HG02759 (cell line): ENCODE measurements around the gene ACTG1.
A peak's percentile ranks its signal among the peaks of the same experiment; 100 is the strongest.

Experiments
- ATAC-seq: cut with Tn5 transposase; IDR thresholded peaks from one replicate; pipeline ENCODE4 v1.9.1; 2021; ENCODE audit warnings: mild to moderate bottlenecking, moderate library complexity; ENCODE audit not compliant: unreplicated experiment

Gene ACTG1

DNA sequence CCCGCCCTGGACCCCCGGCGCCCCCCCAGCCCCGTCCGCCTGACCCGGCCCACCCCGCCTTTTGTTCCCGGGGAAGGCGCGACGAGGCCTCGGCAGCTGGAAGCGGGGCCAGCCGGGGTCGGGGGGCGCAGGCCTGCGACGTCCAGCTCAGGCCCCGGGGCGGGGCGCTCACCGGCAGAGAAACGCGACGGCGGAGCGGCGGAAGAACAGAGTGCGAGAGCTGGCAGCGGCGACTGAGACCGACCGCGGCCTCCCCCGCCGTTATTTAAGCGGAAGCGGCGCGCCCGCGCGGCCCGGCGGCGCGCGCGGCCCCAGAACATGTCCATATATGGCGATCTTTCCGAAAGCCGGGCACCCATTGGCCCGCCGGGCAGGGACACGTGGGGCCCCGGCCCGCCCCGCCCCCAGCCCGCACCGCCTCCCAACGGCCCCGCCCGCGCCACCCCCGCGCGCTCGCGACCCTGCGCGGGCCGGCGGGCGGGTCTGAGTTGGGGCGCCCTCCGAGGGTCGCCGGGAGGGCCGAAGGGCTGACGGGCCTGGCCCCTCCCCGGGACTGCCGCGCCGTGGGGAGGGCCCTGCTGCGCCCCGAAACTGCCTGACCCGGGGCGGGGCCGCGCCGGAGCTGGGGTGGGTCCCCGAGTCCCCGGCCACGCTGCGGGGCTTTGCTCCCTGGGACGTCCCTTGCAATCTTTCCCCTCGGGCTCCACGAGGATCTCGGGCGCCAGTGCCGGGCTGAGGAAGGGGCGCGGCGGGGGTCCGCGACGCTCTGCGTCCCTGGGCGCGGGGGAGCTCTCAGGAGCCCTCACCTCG, at the start of gene ACTG1:
ACTG1 (minus strand) TSS at position 238 of the 810 bp plus-strand sequence. CDS start 445 bp downstream, outside the sequence.
- peak; percentile 46 for ATAC-seq

GRCh38 chr17:81561494-81561885, 48.9 kb upstream of the ACTG1 start:
- no peak for ATAC-seq

DNA sequence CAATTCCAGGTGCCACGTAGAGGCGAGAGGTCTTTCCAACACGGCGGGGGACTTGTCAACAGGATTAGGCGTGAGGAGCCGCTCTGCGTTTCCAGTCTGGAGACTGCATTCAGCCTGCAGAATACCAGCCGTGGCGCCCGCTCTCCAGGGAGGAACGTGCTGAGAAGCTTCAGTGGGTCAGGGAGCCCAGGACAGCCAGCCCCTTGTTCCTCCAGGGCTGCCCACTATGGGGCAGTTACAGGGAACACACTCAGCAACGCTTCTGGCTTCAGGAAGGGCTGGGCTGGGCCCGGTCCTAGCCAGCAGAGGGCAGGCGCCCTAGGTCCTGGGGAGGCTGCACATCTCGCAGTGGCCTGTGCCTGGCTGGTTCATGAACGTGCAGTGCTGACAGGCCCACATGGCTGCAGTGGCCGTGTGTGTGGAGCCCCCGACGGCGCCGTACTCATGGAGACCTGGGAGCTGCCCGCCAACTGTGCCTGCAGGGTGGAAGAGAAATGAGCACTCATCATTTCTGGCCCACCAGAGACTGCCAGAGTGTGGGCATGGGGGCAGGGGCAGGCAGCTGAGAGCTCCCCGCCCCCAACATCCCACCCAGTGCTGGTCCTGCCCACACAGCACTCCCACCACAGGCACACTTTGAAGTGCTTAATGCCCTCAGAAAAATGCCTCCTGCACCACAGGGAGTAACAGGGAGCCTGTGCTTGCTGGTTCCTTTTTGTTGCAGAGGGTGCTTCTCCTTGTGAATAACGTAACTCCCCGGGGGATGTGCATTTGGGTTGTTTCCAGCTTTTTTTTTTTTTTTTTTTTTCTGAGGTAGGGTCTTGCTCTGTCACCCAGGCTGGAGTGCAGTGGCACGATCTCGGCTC, 46.6 kb upstream of the ACTG1 start:
- no peak for ATAC-seq

DNA sequence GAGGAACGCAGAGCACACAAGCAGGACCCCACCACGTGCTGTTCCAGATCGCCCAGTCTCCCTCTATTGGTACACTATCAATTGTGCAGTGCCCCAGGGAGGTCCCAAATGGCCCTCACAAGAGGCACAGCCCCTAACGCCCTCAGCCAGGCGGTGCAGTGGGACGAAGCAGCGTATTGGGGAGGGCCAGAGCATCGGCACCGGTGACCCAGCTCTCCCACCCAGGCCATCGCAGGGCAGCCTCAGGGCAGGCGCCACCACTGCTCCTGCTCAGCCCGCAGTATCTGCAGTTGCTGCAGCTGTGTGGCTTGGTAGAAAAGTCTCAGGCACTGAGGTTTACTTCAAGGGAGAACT, 45.5 kb upstream of the ACTG1 start:
- no peak for ATAC-seq

GRCh38 chr17:81557276-81558114, 44.9 kb upstream of the ACTG1 start:
- no peak for ATAC-seq

- ATAC-seq = no peak
These were observed 44.3 kb upstream of the ACTG1 start for GRCh38 chr17:81556863-81557262.

GRCh38 chr17:81556175-81556691, 43.6 kb upstream of the ACTG1 start:
- no peak for ATAC-seq

DNA sequence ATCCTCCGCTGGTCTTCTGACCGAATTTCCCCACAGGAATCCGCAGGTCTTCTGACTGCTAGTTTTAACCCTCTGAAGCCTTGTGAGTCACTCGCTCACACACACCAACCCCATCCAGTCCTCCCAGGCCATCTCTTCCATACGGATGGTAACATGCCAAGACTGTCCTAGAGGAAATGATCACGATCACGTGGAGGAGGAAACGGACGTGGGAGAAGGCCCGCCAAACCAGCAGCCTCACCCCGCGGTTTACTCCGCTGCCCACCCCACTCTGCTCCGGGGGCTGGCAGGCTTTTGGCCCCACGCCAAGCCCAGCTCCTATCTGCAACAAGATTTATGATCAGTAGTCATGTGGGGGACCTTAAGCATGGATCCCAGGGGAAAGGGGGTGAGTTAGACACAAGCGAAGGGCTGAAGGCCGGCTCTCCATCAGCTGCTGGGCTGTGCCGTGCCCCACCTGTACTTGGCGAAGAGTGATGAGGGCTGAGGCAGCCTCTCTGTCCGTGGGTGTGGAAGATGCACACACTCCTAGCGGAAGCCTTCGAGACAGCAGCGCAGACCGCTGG, 41.1 kb upstream of the ACTG1 start:
- no peak for ATAC-seq

DNA sequence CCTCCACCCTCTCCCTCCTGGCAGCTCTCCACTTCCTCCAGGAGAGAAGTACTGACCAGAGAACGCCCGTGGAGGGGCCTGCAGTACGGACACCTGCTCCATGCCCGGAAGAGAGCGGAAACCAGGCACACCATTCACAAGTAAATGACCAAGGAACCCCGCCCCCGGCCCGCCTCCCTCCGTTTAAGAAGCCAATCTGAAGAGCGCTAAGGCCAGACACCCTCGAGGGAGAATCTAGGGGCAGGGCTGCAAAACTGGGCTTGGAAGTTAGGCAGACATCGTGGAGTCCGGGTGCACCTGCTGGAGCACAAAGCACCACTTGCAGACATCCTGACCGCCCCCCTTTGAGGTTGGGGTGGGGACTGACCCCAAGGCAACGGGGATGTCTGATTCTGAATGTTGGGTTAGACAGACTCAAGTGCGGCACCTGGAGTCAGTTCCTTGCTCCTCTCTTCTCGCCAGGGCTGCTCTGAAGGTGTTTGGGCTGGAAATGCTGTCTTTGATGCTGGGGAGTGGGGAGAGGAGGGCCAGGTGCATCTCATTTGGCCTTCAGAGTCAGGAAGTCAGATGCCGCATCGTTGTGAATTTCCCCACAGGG, 40.5 kb upstream of the ACTG1 start:
- peak; percentile 40 for ATAC-seq

DNA sequence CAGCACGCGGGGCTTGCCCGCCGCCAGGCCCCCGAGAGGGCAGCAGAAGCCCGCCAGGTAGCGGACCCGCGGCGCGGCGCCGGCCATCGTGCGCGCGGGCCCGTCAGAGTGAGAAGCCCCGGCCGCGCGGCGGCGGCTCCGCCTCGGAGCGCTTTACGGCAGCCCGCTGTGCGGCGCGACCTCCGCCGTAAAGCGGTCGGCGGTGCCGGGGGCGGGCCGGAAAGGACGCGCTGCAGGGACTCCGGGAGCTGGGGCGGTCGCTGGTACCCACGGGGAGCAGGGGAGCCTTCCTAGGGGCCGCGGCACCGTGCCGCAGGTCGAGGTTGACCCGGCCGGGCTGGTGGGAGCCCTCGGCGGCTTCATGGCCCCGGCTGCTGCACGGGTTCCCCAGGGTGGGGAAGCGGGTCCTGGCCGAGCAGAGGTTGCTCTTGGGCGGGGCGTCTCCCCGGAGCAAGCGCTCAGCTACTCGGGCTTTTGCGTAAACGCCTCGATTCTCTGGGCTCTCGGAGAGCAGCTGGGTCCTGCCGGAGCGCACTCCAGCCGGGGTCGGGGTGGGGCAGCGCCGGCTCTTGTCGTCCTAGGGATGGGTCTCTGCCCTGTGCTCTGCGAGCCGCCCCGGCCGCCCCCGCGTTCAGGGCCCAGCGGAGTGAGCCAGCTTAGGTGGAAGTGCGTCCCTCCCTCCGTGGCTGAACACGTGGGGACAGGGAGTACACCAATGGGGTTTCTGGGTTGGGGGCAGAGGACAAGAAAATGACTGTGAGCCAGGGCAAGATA, 39.8 kb upstream of the ACTG1 start, which contains the start of gene FAAP100:
FAAP100 (minus strand) TSS at position 110 of the 774 bp plus-strand sequence; CDS start at position 87, 23 bp downstream.
- ATAC-seq = peak; percentile 48

DNA sequence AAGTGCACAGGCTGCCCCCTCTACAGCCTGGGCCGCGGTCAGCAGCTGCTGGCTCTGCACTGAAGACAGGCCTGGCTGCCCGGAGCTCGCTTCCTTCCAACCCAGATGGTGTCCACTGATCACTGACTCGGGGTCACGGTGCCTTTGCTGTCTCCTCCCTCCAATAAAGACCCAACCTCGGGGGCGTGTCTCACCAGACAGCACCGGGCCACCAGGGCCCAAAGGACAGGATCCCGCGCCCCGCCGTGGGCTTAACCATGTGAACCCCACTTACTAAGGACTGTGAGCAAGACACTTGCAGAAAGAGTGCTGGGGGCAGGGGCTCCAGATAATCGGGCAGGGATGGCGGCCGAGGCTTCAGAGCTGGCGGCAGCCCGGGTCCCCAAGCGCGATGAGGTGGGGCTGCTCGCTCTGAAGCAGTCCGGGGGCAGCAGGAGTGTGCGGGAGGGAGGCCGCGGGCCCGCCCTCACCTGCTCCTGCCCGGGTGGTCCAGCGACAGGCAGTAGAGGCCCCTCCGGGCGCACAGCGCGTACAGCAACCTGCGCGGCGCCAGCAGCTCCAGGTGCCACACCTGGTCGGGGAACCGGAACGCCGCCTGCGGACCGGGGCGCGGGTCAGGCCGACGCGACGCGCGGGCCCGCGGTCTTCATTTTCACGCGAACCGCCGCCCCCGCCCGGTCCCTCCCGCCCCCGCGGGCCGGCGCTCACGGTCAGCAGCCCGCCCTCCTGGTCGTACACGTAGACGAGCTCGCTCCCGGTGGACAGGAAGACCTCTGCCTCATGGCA, 39.1 kb upstream of the ACTG1 start:
- ATAC-seq = peak; percentile 20

DNA sequence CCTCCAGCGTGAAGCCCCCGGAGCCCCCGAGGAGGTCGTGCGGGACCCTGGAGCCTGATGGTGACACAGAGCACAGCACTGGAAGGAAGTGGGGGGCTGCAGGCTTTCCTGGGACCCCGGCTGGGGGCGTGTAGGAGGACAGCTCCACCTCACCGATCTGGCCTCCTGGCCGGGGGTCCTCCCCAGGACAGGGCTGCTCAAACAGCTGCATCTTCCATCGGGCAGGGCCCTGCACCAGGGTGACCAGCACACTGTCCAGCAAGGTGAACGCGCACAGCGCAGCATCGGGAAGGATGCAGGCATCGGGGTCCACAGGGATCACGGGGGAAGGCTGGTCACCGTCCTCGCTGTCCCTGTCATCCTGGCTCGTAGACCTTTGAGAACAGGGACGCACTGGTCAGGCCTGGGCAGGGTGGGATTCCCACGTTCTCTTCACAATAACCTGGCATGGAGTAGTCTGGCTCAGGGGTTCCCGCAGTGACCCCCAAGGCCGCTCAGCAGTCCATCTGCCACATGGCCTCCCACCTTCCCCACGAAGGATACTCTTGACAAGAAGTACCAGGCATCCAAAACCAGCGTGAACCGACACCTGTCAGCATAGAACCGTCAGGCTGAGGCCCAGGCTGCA, 38.3 kb upstream of the ACTG1 start:
- ATAC-seq = no peak

GRCh38 chr17:81550285-81550684, 37.7 kb upstream of the ACTG1 start:
- ATAC-seq = no peak

DNA sequence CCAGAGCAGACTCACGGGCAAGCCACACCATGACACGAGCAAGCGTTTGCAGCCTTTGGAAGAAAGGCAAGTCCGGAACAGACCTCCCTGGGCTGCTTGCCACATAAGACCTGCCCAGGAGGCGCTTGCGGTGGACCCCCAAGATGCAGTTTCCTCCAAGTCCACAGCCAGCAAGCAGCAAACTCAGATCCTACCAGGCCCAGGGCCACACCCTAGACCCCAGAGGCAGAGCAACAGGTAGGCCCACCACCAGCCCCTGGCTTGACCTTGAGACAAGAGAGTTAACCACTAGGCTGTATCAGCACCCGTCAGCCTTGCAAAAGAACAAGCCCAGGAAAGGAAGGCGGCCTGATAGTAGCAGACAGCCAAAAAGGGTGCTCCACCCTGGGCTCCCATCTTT, 37.2 kb upstream of the ACTG1 start:
- ATAC-seq = no peak

DNA sequence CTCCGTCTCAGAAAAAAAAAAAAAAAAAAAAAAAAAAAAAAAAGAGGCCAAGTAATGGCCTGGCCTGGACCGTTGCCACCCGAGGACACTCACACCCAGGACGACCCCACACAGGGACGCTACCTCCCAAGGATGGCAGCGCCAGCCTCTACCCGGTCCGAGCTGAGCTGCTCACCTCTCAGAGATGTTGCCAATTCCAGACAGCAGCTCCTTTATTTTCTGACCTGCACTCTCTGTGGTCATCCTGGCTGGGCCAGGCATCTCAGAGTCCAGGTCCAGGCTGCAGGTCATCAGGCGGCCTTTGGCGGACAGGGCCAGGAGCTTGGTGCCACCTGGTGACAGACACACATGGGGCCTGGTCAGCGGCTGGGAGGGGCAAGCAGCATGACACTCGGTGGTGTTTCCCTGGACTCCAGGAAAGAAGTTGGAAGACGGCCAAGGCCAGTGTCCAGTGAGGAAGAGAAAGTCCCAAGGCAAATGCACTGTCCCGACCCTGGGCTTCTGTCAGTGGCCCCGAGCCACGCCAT, 36.5 kb upstream of the ACTG1 start:
- ATAC-seq = no peak

DNA sequence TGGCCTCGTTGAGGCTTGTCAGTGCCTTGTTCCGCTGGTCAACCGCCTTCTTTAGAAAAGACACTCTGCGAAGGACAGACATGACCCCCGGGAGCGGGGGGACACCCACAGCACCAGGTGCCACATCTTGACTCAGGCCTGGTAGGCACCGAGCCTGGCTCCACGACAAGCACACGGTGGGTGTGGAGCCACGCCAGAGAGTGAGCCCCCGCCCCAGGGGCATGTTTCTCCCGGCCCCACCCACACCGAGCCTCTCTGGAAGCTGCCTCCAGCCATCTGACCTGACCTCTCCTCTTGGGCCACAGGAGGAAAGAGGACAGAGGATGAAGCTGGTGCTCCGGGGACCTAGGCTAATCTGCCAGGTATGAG, 35.0 kb upstream of the ACTG1 start:
- ATAC-seq = no peak

- no peak for ATAC-seq
These were observed 34.5 kb upstream of the ACTG1 start for GRCh38 chr17:81546906-81547613.
